Daoy (cell line): ENCODE results near the gene RAD23B. TPM values are rescaled to one million over a fixed set of nuclear protein-coding genes. Genes with fewer than 3 reads are reported as not detected.
"Not testable (repeated sequence)": the region's sequence is repeated elsewhere in the genome, so short reads cannot be mapped to it uniquely, and the experiment has no call there.

ENCODE experiments used
- DNase-seq: peaks from one replicate; pipeline ENCODE4 v3.0.0-alpha.2; 2015; ENCODE audit warnings: low read depth
- total RNA-seq: library from RNA; depleted of rRNA; stranded (reverse); fragments of >200 nt; shearing (Covaris generic); gene quantifications from 2 replicates; pipeline ENCODE4 v1.2.3, GENCODE V29; 2014; rRNA removed

The RAD23B gene
- 140 and 159 TPM in 2 replicates for total RNA-seq

DNA sequence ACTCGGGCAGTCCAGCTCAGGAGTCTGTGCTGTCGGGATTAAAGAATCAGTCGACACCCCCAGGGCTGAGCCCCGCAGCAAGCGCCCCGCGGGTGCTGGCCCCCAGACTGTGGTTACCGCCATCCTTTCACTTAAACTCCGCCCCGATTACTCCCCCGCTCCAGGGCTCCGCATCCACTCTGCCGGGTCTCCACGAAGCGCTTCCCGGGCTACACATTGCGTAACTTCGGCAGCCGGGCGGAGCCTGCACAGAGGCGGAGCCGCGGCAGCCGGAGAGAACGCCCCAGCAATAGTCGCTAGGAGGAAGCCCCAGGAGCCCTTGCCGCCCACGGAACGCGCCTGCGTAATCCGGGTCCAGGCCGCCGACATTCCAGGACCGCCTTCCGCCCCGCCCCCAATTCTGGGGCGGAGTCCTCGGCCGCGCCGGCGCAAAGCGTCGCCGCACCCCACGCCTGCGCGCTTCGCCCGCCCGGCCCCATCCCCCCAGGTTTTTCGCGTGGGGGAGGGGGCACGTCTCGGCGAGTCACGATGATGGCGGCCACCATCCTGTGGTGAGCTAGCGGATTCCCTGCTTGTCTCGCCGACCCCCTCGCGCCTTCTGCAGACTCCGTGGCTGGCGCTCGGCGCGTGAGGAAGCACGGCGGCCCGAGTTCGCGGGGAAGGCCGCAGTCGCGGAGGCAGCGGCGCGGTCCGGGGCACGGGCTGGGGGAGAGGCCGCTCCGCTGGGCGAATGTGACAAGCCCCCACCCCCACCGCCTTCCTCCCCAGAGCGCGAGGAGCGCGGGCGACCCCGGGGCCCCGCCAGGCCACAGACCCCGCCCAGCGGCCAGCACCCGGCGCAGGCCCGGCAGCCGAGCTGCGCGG, at the start of gene RAD23B:
TSS of gene RAD23B (plus strand) at position 521 of the 864 bp plus-strand sequence. CDS start 351 bp downstream, outside the sequence.
- DNase-seq = peak; percentile 100

DNA sequence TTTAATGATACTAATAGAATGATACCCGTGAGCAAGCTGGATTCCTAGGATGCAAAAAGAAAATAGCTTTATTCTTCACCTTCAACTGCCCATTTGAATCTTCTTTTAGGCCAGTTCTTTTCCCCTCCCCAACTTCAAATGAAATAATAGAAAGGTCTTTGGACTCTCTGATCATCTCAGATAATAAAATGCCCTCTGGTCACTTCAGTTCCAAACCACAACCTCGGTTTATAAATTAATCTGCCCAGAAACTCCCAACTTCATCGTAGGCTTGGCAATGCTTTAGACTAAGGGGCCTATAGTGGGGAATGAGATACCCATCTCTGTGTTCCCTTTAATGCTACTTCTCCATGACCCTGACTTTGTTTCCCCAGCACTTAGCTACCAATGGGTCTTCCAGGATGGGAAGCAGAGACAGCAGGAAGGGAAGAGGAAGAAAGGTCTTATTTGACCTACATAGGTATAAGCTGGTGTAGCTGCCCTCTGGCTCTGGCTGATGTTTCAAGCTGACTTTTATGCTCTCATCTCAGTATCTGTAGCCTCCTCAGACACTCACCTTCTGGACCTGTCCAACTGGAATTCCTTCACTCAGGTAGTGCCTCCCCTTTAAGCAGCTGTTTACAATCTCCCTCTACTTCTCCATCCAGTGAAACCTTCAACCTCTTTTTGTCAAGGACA, 47.2 kb upstream of the RAD23B start:
- no peak for DNase-seq

DNA sequence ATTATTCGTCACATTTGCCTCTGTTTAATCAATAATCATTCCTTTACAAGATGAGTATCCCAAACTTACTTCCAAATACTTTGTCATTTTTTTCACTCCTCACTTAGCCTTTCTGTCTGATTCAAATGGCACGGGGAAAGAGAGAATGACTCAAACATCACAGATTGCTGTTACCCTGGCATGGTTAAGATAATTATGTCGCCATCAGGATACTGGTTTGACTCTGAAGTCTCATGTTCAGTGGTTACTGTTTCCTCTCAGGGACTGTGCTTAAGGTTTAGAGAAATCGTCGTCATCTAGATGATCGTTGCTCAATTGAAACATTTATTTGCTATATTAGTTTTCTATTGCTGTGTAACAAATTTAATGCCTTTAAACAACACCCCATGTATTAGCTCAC, 45.2 kb upstream of the RAD23B start:
- DNase-seq = no peak

GRCh38 chr9:107239474-107239873, 43.6 kb upstream of the RAD23B start:
- DNase-seq = no peak

- no peak for DNase-seq
These were observed 42.8 kb upstream of the RAD23B start for GRCh38 chr9:107240260-107240659.

DNA sequence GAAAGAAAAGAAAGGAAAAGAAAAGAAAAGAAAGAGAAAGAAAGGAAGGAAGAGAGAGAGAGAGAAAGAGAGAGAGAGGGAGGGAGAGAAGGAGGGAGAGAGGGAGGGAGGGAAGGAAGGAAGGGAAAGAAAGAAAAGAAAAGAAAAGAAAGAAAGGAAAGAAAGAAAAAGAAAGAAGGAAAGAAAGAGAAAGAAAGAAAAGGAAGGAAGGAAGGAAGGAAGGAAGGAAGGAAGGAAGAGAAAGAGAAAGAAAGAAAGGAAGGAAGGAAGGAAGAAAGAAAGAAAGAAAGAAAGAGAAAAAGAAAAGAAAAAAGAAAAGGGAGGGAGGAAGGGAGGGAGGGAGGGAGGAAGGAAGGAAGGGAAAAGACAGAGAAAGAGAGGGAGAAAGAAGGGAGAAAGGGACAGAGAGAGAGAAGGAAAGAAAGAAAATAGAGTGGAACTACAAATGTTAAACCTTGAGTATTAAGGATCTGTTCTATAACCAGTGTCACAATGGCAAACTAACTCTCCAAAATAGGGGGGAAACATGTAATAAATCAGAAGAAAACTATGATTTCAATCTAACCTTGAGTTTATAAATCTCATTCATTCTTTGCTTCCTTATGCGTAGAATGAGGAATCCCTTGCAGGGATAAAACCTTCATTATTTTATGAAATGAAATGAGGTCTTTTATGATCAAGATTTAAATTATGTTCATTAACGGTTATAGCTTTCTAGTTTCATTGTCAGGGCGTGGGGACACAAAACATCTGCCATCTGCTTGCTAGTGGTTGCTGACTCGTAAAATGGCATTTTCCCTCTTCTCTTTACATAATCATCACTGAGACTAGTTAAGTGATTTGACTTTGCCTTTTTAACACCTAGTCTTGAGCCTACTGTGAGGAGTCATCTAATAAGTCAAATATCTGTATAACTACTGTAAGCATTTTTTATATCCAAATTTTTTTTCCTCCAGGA, 40.7 kb upstream of the RAD23B start:
- DNase-seq = peak; percentile 32

GRCh38 chr9:107243742-107244141, 39.3 kb upstream of the RAD23B start:
- DNase-seq = peak; percentile 79

GRCh38 chr9:107246259-107247254, 36.5 kb upstream of the RAD23B start:
- peak; percentile 47 for DNase-seq

DNA sequence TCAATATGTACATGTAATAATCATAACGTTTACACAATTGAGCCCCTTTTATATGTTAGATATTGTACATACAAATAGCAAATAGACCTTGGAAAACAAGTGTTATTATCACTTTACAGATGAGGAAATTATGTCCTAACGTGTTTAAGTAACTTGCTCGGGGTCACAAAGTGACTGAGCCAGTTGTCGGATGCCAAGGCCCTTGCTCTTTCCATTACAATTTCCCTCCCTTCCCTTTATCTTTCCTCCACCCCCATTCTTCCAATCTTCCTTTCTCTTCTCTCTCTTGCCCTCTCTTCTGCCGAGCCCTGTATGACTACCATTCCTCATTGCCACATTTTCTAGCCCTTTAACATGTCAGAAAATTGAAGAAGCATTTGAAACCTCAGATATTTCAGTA, 34.4 kb upstream of the RAD23B start:
- DNase-seq = no peak

DNA sequence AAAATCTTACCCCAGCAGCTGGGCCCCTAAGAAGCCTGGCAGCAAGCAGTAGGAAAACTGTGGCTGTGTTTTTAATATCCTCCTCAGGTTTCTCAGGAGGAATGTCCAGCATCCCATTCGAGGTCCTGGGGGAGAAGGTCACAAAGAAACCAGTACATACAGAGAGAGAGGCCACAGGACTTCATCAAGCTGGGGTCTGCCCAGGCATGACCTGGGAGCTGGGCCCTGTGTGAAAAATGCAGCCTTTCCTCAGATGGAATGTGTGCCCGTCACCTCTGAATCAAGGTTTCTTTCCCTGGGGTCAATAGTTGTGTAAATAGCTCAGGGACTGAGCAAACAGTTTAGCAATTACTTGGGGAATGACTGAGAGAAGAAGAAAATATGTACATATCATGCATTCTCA, 33.9 kb upstream of the RAD23B start:
- no peak for DNase-seq

- DNase-seq = no peak
These were observed 33.3 kb upstream of the RAD23B start for GRCh38 chr9:107249665-107250285.

GRCh38 chr9:107251756-107252322, 31.2 kb upstream of the RAD23B start:
- peak; percentile 18 for DNase-seq

DNA sequence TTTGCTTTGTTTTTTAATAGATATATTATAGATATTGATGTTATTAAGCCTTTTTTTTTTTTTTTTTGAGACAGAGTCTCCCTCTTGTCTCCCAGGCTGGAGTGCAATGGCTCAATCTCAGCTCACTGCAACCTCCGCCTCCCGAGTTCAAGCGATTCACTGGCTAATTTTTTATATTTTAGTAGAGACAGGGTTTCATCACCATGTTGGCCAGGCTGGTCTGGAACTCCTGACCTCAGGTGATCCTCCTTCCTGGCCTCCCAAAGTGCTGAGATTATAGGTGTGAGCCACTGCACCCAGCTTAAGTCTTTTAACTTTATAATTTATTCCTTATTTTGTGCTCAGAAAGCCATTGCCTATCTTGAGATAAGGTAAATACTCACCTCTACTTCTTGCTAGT, 24.2 kb upstream of the RAD23B start:
- DNase-seq = no peak

DNA sequence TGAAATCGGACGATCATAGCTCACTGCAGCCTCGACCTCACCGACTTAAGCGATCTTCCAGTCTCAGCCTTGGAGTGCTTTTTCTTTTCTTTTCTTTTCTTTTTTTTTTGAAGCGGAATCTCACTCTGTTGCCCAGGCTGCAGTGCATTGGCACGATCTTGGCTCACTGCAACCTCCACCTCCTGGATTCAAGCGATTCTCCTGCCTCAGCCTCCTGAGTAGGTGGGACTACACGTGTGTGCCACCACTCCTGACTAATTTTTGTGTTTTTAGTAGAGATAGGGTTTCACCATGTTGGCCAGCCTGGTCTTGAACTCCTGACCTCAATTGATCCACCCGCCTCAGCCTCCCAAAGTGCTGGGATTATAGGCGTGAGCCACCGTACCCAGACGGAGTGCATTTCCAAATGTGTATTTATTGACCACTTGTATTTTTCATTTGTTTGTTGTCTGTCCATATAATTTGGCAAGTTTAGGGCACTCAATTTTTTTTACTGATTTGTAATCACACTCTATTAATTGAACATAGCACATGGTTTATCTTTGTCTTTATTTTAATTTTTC, 23.2 kb upstream of the RAD23B start:
- not testable (repeated sequence) for DNase-seq

- no peak for DNase-seq
These were observed 22.5 kb upstream of the RAD23B start for GRCh38 chr9:107260437-107261081.

GRCh38 chr9:107261106-107261505, 22.0 kb upstream of the RAD23B start:
- no peak for DNase-seq

DNA sequence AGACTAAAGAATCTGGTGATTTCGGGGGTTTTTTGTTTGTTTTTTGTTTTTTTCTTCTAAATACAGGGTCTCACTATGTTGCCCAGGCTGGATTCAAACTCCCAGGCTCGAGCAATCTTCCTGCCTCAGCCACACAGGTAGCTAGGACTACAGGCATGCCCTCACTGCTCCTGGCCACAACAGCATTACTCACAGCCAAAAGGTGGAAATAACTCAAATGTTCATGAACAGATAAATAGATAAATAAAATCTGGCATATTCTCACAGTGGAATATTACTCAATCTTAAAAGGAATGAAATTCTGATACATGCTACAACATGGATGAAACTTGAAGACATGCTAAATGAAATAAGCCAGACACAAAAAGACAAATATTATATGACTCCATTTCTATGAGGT, 19.8 kb upstream of the RAD23B start:
- no peak for DNase-seq

- no peak for DNase-seq
These were observed 16.3 kb upstream of the RAD23B start for GRCh38 chr9:107266624-107267368.
